ENCODE data around the gene VAV2.

VAV2 gene

DNA sequence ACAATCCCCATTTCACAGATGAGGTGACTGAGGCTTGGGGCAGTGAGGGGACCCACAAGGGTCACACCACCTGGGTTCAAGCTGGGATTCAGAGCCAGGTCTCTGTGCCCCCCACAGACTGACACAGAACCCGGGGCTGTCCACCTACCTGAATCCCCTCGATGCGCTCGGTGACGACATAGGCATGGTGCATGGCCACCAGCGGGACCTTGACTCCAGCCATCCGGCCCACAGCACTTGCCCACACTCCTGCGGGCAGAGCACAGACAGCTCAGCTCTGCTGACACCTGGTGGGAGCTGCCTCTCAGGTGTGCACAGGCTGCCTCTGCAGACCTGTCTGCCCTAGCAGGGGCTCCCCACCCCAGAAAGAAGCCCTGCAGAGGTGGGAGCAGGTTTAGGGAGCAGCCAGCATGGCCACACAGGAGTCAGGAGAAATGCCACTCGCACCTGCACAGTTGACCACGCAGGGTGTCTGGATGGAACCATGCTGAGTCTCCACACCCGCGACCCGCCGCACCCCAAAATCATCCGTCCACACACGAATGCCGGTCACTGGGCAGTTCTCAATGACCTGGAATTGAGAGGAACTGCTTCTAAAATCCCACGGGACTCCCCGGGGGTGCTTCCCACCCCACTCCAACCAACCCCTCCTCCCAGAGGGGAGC lies 262.4 kb downstream of the VAV2 start:
- Mint-ChIP-seq H3K4me1 (peaks cover 8% of the 10 kb centered on the region), H3K9me3 (no peaks in the 10 kb centered on the region), H3K36me3 (no peaks in the 10 kb centered on the region), H3K27ac (no peak overlapping the region), H3K4me3 (no peak overlapping the region)
- no peak for DNase-seq (ENCODE audit: low spot score in 2 of 2)
- no peak for ATAC-seq

DNA sequence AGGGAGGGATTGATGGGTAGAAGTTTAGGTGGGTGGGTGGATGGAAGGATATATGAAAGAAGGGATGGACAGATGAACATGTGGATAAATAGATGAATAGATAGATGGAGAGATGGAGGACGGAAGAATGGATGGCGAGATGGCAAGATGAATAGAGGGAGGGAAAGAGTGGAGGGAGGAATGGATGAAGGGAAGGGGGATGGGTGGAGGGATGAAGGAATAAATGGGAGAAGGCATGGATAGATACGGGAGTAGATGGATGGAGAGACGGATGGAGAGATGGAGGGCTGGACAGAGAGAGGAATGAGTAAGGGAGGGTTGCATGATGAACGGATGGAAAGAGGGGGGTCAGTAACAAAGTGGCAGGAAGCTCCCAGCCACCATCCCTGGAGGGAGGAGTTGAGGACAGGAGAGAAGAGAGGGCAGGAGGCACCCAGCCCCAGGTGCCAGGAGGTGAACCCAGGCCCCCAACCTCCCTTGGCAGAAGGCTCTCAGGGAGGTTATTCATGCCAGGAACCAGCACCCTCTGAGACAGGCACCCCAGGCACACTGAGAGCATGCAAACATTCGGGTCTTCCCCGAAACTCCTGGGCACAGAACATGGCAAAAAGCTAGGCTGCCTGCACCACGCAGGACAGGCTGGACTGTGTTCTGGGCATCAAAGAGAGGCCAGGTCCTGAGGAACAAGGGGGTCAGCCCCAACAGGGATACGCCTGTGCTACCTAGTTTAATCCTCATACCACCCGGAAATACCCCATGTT lies 263.1 kb downstream of the VAV2 start:
- Mint-ChIP-seq H3K9me3 (no peaks in the 10 kb centered on the region), H3K4me3 (no peak overlapping the region), H3K4me1 (peaks cover 8% of the 10 kb centered on the region), H3K27ac (no peak overlapping the region), H3K36me3 (no peaks in the 10 kb centered on the region)
- ATAC-seq: no peak
- DNase-seq (ENCODE audit: low spot score in 2 of 2): no peak

DNA sequence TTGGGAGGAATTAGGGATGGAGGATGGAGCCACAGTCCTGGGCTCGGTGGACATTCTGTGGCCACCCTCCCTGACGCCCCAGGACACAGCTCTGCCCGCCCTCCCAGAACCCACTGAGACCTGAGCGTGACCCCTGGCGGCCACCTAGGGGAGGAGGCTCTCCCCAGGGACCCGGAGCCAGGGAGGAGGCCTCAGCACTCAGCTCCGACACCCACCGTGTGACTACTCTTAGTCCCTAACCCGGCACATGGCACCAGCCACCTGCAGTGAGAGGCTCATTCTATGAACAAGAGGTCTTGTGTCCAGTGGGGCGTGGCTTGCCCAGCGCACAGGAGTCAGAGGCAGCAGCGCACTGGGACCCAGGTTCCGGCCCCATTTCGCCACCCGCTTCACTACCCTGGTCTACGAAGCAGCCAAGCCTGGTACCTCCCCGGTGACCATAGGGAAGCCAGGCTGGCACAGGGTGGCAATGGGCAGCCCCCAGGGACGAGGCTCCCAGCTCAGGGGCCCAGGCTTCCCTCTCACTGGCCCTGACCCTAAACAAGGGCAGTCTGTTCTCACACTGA lies 264.2 kb downstream of the VAV2 start:
- H3K36me3 Mint-ChIP-seq: no peaks in the 10 kb centered on the region
- peaks cover 8% of the 10 kb centered on the region for H3K4me1 Mint-ChIP-seq
- H3K9me3 Mint-ChIP-seq: no peaks in the 10 kb centered on the region
- no peak overlapping the region for H3K4me3 Mint-ChIP-seq
- ATAC-seq (no peak), DNase-seq (ENCODE audit: low spot score in 2 of 2) (no peak)
- no peak overlapping the region for H3K27ac Mint-ChIP-seq

DNA sequence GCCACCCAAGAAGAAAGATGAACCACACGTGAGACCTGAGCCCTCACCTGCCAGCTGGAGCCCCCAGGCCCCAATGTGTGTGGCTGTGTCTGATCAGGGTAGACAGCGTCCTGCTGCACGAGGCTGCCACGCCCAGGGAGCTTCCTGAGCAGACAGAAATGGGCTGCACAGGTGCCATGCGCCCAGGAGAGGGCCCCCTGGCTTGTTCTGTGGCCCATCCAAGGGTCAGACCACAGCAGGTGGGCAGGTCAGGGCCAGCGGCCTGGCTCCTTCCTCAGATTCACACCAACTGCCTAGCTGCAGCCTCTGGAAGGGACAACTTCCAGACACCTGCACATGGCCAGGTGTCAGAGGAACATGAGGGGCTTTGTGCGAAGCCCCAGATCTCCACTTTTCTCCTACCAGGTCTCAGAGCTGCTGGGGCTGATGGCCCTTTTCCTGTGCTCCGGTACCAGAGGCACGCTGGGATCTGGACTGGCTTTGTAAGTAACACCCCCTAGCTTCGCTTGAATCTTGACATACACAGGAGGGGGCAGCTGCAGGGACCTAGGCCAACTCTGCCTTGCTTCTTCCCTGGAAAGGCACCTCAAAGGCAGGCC lies 264.7 kb downstream of the VAV2 start:
- ATAC-seq: peak; percentile 24
- Mint-ChIP-seq H3K4me1 (peaks cover 8% of the 10 kb centered on the region), H3K36me3 (no peaks in the 10 kb centered on the region), H3K4me3 (no peak overlapping the region), H3K27ac (no peak overlapping the region), H3K9me3 (no peaks in the 10 kb centered on the region)
- DNase-seq (ENCODE audit: low spot score in 2 of 2): no peak

DNA sequence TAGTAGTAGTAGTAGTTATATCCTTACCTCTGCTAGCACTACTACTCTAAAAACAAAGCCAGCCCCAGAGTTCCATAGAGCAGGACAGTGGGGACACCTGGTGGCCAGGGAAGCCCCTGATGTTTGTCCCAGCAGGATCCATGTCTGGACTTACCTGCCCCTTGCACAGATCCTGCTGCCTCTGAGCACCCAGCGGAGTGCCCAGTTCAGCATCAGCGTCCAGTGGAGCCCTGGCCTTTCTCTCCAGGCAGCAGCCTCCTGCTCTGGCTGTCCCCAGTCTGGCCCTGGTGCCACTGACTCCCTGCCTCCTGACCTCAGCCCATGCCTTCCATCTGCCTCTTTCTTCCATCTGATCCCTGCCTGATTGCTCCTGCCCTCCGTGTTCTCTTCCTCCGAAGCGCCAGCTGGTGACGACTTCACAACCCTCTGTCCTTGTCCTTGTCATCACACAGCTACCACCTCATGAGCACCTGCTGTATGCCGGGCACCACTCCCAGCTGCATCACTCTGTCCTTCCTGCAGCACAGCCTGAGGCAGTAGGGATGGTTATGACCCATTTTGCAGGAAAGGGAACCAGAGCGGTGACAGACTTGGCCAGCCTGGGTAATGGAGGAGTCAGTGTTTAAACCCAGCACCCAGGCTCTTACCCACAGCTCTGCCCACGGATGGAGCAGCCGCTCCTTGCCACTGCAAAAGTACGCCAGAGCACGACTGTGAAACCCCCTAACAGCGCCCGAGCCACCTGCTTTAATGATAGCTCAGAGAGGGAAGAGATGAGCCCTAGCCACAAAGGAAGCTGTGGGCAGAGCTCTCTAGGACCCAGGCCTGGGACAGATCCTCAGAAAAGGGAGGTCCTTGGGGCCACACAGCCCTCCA lies 265.5 kb downstream of the VAV2 start:
- Mint-ChIP-seq H3K4me1 (peaks cover 8% of the 10 kb centered on the region), H3K9me3 (no peaks in the 10 kb centered on the region), H3K4me3 (no peak overlapping the region), H3K27ac (no peak overlapping the region), H3K36me3 (no peaks in the 10 kb centered on the region)
- ATAC-seq (peak; percentile 62), DNase-seq (ENCODE audit: low spot score in 2 of 2) (no peak)

DNA sequence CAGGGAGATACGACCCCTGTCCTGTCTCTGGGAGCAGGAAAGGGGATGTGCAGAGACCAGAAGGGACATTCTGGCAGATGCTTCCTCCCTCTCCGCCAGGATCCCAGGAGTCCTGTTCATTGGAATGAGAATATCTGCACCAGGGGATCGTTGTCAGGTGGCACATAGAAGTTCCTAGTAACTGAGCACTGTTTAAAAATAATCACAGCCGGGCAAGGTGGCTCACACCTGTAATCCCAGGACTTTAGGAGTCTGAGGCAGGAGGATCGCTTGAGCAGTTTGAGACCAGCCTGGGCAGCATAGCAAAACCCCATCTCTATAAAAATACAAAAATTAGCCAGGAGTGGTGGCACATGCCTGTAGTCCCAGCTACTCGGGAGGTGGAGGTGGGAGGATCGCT lies 266.2 kb downstream of the VAV2 start:
- Mint-ChIP-seq H3K9me3 (no peaks in the 10 kb centered on the region), H3K4me1 (peaks cover 8% of the 10 kb centered on the region), H3K27ac (no peak overlapping the region), H3K36me3 (no peaks in the 10 kb centered on the region), H3K4me3 (no peak overlapping the region)
- no peak for ATAC-seq
- no peak for DNase-seq (ENCODE audit: low spot score in 2 of 2)

DNA sequence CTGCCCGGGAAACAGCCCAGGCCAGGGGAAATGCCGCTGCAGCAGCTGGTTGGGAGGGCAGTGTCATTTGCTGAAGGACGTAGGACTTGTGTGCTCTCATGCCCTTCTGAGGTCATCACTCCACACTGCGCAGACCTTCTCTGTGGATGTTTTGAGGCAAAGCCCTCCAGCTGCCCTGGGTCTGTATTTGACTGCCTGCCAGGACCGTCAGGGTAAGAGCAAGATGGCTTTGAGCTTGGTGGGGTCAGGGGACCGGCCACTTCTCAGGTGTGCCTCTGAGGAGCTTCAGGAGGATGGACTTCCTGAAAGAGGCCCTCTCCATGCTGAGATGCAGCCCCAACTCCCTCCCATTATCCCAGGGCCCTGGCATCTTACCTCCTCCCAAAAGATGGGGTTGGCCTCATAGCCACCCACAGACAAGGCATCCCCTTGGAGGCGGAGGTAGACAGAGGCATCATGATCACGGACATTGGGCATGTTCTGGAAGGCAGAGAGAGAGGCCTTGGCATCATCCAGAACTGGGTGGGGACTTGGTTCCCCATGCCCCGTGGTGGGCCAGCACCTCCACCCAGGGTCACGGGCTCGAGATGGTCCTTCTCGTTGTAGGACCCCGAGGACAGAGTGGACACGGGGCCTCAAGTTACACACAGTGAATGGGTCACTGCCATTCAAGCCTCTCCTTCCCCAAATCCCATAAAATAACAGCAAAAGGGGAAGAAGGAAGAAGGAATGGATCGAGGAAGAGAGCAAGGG lies 273.4 kb downstream of the VAV2 start:
- Mint-ChIP-seq H3K27ac (no peak overlapping the region), H3K4me3 (no peak overlapping the region), H3K9me3 (no peaks in the 10 kb centered on the region), H3K36me3 (no peaks in the 10 kb centered on the region), H3K4me1 (peaks cover 5% of the 10 kb centered on the region)
- ATAC-seq (no peak), DNase-seq (ENCODE audit: low spot score in 2 of 2) (no peak)

DNA sequence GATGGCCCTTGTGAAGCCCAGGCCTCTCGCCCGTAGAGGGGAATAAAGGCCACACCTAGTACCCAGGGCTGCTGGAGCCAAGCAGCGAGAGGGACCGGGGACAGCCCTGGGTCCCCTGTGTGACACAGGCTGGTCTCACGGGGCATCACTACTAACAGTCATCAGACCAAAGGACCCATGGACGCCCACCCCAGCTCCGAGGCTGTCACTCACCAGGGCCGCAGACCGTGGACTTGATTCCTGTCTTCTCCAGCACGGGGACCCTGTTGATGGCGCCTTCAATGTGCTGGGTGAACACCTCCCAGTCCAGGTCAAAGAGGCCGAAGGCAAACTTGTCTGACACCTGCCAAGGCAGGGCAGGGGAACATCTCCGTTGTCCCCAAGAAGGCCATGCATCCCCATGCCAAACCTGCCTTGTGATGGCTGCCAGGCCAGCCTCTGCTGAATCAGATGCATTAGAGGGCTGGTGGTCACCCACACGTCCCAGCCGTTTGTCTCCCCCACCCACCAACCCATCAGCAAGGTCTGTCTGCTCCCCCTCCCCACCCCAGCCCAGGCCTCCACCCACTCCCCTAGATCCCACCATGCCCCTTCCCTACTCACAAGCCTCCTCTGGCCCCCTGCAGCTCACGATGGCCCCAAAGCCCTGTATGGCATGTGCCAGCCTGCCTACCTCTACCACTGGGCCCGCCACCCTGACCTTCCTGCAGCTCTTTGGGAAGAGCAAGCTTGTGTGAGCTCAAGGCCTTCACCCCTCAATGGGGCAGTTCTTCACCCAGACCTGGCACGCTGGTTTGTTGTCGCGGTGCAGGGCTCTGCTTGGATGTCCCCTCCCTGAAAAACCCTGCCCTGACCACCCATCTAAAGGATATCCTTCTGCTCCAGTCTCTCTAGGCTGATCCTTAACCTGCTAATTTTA lies 274.8 kb downstream of the VAV2 start:
- Mint-ChIP-seq H3K27ac (no peak overlapping the region), H3K9me3 (no peaks in the 10 kb centered on the region), H3K4me3 (no peak overlapping the region), H3K4me1 (peaks cover 5% of the 10 kb centered on the region), H3K36me3 (no peaks in the 10 kb centered on the region)
- no peak for ATAC-seq
- no peak for DNase-seq (ENCODE audit: low spot score in 2 of 2)

DNA sequence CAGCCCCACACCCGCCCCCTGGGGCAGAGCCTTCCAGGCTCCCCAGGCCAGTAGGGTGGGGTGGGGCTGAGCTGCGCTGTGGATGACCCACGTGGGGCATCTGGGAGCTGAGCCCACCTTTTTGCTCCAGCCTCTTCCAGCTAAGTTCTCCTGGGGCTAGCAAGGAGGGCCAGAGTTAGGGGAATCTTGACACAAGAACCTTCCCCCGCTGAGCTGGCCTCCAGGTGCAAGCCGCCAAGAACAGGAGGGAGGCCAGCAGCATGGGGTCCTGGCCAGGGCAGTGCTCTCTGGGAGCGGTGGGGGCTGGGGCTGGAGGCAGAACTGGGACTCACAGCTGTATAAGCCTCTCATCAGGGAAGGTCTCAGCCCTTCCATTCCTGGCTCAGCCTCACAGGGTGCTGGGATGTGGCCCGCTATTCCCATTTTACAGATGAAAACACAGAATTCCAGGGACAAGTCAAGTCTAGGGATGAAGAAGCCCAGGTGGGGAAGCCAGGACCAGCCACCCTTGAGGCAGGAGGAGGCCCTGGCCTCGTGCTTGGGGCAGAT lies 275.5 kb downstream of the VAV2 start:
- H3K27ac Mint-ChIP-seq: no peak overlapping the region
- ATAC-seq: no peak
- no peak for DNase-seq (ENCODE audit: low spot score in 2 of 2)
- peaks cover 5% of the 10 kb centered on the region for H3K4me1 Mint-ChIP-seq
- no peaks in the 10 kb centered on the region for H3K36me3 Mint-ChIP-seq
- no peak overlapping the region for H3K4me3 Mint-ChIP-seq
- H3K9me3 Mint-ChIP-seq: no peaks in the 10 kb centered on the region

DNA sequence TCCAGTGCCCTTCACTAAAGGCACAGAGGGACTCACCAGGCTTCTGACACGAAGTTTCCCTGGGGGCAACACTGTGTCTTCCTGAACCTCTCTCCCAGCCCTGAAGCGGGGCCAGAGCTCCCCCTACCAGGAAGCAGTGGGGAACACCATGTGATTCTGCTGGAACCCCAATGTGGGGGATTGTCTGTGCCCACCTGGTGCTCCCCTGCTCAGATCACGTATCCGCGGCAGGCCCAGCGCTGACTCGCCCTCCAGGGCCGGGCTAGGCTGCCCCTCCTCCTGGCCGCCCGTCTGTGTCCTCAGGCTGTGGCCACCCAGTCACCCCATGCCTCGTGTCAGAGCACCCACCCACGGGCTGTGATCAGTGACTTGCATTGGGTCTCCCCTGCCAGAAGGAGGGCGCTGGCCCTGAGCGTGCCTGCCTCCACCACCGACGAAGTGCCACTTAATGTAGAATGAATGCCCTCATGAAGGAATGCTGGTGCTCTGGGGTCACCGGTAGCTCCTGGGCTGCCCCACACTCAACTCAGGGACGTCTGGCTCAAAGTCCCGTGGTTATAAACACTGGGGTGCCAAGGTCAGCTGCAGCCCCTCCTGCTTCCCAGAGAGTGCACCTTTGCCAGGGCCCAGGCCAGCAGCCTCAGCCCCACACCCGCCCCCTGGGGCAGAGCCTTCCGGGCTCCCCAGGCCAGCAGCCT lies 276.1 kb downstream of the VAV2 start:
- ATAC-seq: peak; percentile 33
- H3K9me3 Mint-ChIP-seq: no peaks in the 10 kb centered on the region
- no peaks in the 10 kb centered on the region for H3K36me3 Mint-ChIP-seq
- H3K4me1 Mint-ChIP-seq: peaks cover 5% of the 10 kb centered on the region
- no peak overlapping the region for H3K4me3 Mint-ChIP-seq
- DNase-seq (ENCODE audit: low spot score in 2 of 2): no peak
- peak overlapping the region; percentile 27 for H3K27ac Mint-ChIP-seq

DNA sequence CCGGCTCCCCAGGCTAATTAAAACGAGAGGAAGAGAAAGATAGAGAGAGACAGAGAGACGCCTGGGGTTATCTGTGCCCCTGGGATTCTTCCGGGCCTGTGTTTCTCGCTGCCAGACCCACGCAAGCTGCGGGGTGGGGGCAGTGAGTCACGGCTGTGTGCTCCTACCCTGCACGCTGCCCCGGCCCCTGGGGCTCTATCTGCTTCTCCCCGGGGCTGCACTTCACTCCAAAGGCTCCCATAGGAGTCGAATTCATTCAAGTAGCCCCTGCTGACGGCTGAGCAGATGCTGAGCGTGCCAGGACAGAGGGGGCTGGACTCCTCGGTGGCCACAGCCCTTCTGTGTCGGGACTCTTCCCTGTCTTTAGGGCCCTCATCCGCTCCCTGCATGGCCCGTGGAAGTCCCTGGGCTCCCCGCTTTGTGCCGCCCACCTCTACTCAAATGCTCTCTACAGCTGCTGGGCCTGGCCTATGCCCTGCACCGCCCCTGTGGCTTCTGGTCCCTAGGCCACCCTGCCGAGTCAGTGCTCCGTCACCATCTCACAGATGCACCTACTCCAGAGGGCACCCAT lies 276.7 kb downstream of the VAV2 start:
- H3K27ac Mint-ChIP-seq: peak overlapping the region; percentile 27
- H3K36me3 Mint-ChIP-seq: no peaks in the 10 kb centered on the region
- ATAC-seq: no peak
- DNase-seq (ENCODE audit: low spot score in 2 of 2): no peak
- H3K9me3 Mint-ChIP-seq: no peaks in the 10 kb centered on the region
- peaks cover 5% of the 10 kb centered on the region for H3K4me1 Mint-ChIP-seq
- no peak overlapping the region for H3K4me3 Mint-ChIP-seq

DNA sequence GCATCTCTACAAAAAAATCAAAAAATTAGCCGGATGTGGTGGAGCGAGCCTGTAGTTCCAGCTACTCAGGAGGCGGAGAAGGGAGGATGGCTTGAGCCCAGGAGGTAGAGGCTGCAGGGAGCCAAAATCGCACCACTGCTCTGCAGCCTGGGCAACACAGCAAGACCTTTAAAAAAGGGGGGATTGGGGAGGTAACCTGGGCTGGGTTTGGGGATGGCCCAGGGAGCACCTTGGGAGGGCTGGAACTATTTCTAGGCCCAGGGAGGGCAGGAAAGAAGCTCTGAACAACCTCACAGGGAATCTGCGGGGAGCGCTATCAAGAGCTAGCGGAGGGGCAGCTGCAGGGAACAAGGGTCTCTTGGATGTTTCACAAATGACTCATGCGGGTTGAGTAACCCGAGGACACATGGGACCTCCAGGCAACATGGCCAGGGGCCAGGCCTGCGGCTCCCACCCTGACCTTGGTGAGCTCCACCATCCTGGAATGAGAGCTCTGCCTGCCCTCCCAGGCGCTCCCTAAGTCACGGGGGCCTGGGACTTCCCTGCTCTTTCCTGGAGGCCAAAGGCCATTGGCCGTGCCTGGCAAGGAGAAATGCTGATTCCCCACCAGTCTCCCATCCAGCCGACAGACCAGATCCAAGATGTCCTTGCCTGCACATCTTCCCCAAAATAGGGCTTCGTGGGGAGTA lies 277.4 kb downstream of the VAV2 start:
- Mint-ChIP-seq H3K4me3 (no peak overlapping the region), H3K36me3 (no peaks in the 10 kb centered on the region), H3K4me1 (peaks cover 5% of the 10 kb centered on the region), H3K27ac (peak overlapping the region; percentile 63), H3K9me3 (no peaks in the 10 kb centered on the region)
- DNase-seq (ENCODE audit: low spot score in 2 of 2): no peak
- ATAC-seq: no peak
